Karpas-422 (cell line): Measurements from ENCODE around the gene POLR3GL. TPM values are rescaled to one million over a fixed set of nuclear protein-coding genes. Genes with fewer than 3 reads are reported as not detected.

ENCODE experiments used
- DNase-seq: peaks from one replicate; pipeline ENCODE4 v3.0.0-alpha.2; 2015
- H2AFZ ChIP-seq: fragments of 200-600 bp; sonication (generic); 2 replicates; pipeline ENCODE4 v1.6.1; 2014; ENCODE audit warnings: antibody characterized with exemption, low read length, mixed read lengths
- H3K27ac ChIP-seq: fragments of 200-600 bp; sonication (generic); 2 replicates; pipeline ENCODE4 v1.5.1; 2014; ENCODE audit warnings: mild to moderate bottlenecking, low read length, moderate library complexity
- H3K27me3 ChIP-seq: fragments of 200-600 bp; sonication (generic); 2 replicates; pipeline ENCODE4 v1.6.1; 2014; ENCODE audit warnings: low read length, mixed read lengths
- H3K36me3 ChIP-seq: fragments of 200-600 bp; sonication (generic); 2 replicates; pipeline ENCODE4 v1.6.1; 2014; ENCODE audit warnings: low read length, mixed read lengths; ENCODE audit not compliant: insufficient read depth
- H3K4me1 ChIP-seq: fragments of 200-600 bp; sonication (generic); 2 replicates; pipeline ENCODE4 v1.6.1; 2014; ENCODE audit warnings: mild to moderate bottlenecking, low read length, mixed read lengths
- H3K4me2 ChIP-seq: fragments of 200-600 bp; sonication (generic); 2 replicates; pipeline ENCODE4 v1.6.1; 2014; ENCODE audit warnings: low read length, low read depth, mild to moderate bottlenecking; ENCODE audit not compliant: poor library complexity, severe bottlenecking
- H3K4me3 ChIP-seq: fragments of 200-600 bp; sonication (generic); 2 replicates; pipeline ENCODE4 v1.5.1; 2014; ENCODE audit warnings: mild to moderate bottlenecking, antibody characterized with exemption, low read length, mixed read lengths
- H3K79me2 ChIP-seq: fragments of 200-600 bp; sonication (generic); 2 replicates; pipeline ENCODE4 v1.6.1; 2014; ENCODE audit warnings: mild to moderate bottlenecking, low read length, mixed read lengths
- H3K9ac ChIP-seq: fragments of 200-600 bp; sonication (generic); 2 replicates; pipeline ENCODE4 v1.6.0; 2014; ENCODE audit warnings: low read length
- H3K9me2 ChIP-seq: fragments of 200-600 bp; sonication (generic), shearing (Covaris generic); replicated peaks from 2 replicates; pipeline ENCODE4 v1.6.0; 2014; ENCODE audit warnings: mild to moderate bottlenecking, low read length, moderate library complexity; ENCODE audit not compliant: insufficient read depth
- H3K9me3 ChIP-seq: fragments of 300-700, 200-600 bp; sonication (generic); 2 replicates; pipeline ENCODE4 v1.6.1; 2014; ENCODE audit warnings: low read length, mixed read lengths
- H4K20me1 ChIP-seq: fragments of 200-600 bp; sonication (generic); 2 replicates; pipeline ENCODE4 v1.6.1; 2014; ENCODE audit warnings: mild to moderate bottlenecking, antibody characterized with exemption, low read length, low read depth; ENCODE audit not compliant: insufficient read depth
- total RNA-seq: library from RNA; depleted of rRNA; stranded (reverse); fragments of >200 nt; shearing (Covaris generic); gene quantifications from 2 replicates; pipeline ENCODE4 v1.2.3, GENCODE V29; 2014; ENCODE audit warnings: low replicate concordance

The POLR3GL gene
- total RNA-seq, 1 experiment from 2014 or later = 34.7 TPM

GRCh38 chr1:145980457-145980994 is 16.0 kb downstream of the POLR3GL start:
- Histone ChIP-seq H3K4me3 (0 out of 2 replicates have a peak overlapping the region, but pooled peaks have one; percentile 34), H3K4me2 (peak overlapping the region; percentile 68), H3K4me1 (peaks cover 45% of the 10 kb centered on the region), H4K20me1 (no peaks in the 10 kb centered on the region), H3K27me3 (no peaks in the 10 kb centered on the region), H3K36me3 (no peaks in the 10 kb centered on the region), H3K9ac (peak overlapping the region; percentile 66), H3K9me2 (no peaks in the 10 kb centered on the region), H2AFZ (no peak overlapping the region), H3K9me3 (no peaks in the 10 kb centered on the region), H3K27ac (peak overlapping the region; percentile 95), H3K79me2 (no peaks in the 10 kb centered on the region)
- no peak for DNase-seq

- Histone ChIP-seq H3K4me3 (no peak overlapping the region), H3K4me1 (peaks cover 42% of the 10 kb centered on the region), H3K79me2 (no peaks in the 10 kb centered on the region), H3K9ac (no peak overlapping the region), H3K36me3 (no peaks in the 10 kb centered on the region), H3K27ac (no peak overlapping the region), H3K27me3 (no peaks in the 10 kb centered on the region), H2AFZ (no peak overlapping the region), H3K9me2 (no peaks in the 10 kb centered on the region), H3K9me3 (no peaks in the 10 kb centered on the region), H4K20me1 (no peaks in the 10 kb centered on the region), H3K4me2 (no peak overlapping the region)
- DNase-seq = no peak
Observed at GRCh38 chr1:145982010-145982723, 17.7 kb downstream of the POLR3GL start.

GRCh38 chr1:145983206-145983675 is 18.8 kb downstream of the POLR3GL start:
- DNase-seq = no peak
- H3K9ac ChIP-seq = no peak overlapping the region
- H3K9me2 ChIP-seq = no peaks in the 10 kb centered on the region
- no peak overlapping the region for H3K4me2 ChIP-seq
- H3K9me3 ChIP-seq = no peaks in the 10 kb centered on the region
- no peak overlapping the region for H3K27ac ChIP-seq
- H2AFZ ChIP-seq = no peak overlapping the region
- no peaks in the 10 kb centered on the region for H3K36me3 ChIP-seq
- no peaks in the 10 kb centered on the region for H3K27me3 ChIP-seq
- H3K79me2 ChIP-seq = no peaks in the 10 kb centered on the region
- peaks cover 31% of the 10 kb centered on the region for H3K4me1 ChIP-seq
- no peak overlapping the region for H3K4me3 ChIP-seq
- no peaks in the 10 kb centered on the region for H4K20me1 ChIP-seq

- Histone ChIP-seq H3K9me2 (no peaks in the 10 kb centered on the region), H4K20me1 (no peaks in the 10 kb centered on the region), H3K27ac (no peak overlapping the region), H3K4me2 (no peak overlapping the region), H3K9me3 (no peaks in the 10 kb centered on the region), H3K79me2 (no peaks in the 10 kb centered on the region), H2AFZ (no peak overlapping the region), H3K9ac (no peak overlapping the region), H3K4me1 (peaks cover 25% of the 10 kb centered on the region), H3K27me3 (no peaks in the 10 kb centered on the region), H3K4me3 (no peak overlapping the region), H3K36me3 (no peaks in the 10 kb centered on the region)
- DNase-seq = no peak
Observed at GRCh38 chr1:145983960-145984830, 19.7 kb downstream of the POLR3GL start.

DNA sequence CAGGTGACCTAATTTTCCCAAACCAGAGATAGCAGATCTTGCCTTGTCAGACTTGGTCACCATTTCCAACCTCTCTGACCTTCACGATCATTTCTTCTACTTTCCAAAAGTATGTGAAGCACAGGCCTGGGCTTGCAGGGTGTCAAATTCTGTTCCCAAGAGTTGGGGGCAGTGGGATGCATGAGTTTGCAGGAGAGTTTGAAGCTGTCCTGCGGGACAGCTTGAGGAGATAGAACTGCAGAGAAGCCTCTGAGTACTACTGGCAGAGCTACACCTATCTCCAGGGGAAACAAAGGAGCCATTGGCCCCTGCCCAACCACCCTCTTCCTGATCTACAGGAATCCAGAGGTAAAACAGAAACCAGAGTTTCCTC is 20.6 kb downstream of the POLR3GL start:
- no peaks in the 10 kb centered on the region for H3K27me3 ChIP-seq
- H3K4me2 ChIP-seq = no peak overlapping the region
- H2AFZ ChIP-seq = no peak overlapping the region
- no peaks in the 10 kb centered on the region for H4K20me1 ChIP-seq
- no peaks in the 10 kb centered on the region for H3K9me2 ChIP-seq
- no peak overlapping the region for H3K27ac ChIP-seq
- no peaks in the 10 kb centered on the region for H3K9me3 ChIP-seq
- peaks cover 17% of the 10 kb centered on the region for H3K4me1 ChIP-seq
- DNase-seq = no peak
- H3K79me2 ChIP-seq = no peaks in the 10 kb centered on the region
- no peak overlapping the region for H3K4me3 ChIP-seq
- H3K36me3 ChIP-seq = no peaks in the 10 kb centered on the region
- no peak overlapping the region for H3K9ac ChIP-seq

DNA sequence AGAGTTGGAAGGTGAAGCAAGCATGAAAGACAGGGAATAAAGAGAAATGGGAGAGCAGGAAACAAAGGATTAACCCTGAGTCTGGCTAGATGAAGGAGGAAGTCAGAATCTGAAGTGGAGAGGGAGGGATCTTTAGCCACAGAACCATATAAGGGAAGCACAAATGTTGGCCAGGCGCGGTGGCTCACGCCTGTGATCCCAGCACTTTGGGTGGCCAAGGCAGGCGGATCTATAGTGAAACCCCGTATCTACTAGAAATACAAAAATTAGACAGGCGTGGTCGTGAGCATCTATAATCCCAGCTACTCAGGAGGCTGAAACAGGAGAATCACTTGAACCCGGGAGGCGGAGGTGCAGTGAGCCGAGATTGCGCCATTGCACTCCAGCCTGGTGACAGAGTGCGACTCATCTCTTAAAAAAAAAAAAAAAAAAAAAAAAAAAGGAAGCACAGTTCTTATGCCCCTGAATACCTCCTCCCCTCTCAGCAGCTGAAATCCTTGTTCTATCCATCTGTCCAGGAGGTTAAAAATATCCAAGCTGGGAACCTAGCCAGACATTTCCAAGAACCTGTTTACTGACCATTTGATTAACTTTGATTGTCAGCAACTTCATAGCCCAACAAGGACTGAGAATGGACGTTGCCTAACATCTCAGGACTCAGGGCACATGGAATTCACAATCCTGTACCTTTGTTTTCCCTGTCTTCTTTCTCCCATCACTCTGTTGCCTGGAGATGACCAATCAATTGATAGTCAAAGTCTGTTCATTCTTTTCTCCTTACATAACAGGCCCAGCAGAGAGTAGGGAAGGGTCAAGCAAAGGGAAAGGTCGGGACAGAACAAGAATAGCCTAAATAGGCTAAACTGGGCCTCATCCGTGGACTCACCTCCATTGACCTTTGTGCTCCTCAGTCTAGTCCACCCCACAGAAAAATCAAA is 21.3 kb downstream of the POLR3GL start:
- Histone ChIP-seq H3K9ac (no peak overlapping the region), H4K20me1 (no peaks in the 10 kb centered on the region), H3K27me3 (no peaks in the 10 kb centered on the region), H3K79me2 (no peaks in the 10 kb centered on the region), H3K4me2 (no peak overlapping the region), H3K4me1 (peaks cover 11% of the 10 kb centered on the region), H2AFZ (no peak overlapping the region), H3K9me2 (no peaks in the 10 kb centered on the region), H3K9me3 (no peaks in the 10 kb centered on the region), H3K36me3 (no peaks in the 10 kb centered on the region), H3K4me3 (no peak overlapping the region), H3K27ac (no peak overlapping the region)
- DNase-seq = no peak

GRCh38 chr1:145986551-145986950 is 22.1 kb downstream of the POLR3GL start:
- Histone ChIP-seq H3K27me3 (no peaks in the 10 kb centered on the region), H2AFZ (no peak overlapping the region), H3K36me3 (no peaks in the 10 kb centered on the region), H3K79me2 (no peaks in the 10 kb centered on the region), H4K20me1 (no peaks in the 10 kb centered on the region), H3K9me2 (no peaks in the 10 kb centered on the region), H3K9ac (no peak overlapping the region), H3K4me2 (no peak overlapping the region), H3K4me1 (peaks cover 10% of the 10 kb centered on the region), H3K9me3 (no peaks in the 10 kb centered on the region), H3K4me3 (no peak overlapping the region), H3K27ac (no peak overlapping the region)
- no peak for DNase-seq
